Stimulated activated CD4-positive, alpha-beta T cell treated with anti-CD3 and anti-CD28 coated beads, Interleukin-15, amount 100 ng/mL, for 48 hours (primary cell): ENCODE data around the gene RFC4.
"Not testable (repeated sequence)": the region's sequence is repeated elsewhere in the genome, so short reads cannot be mapped to it uniquely, and the experiment has no call there.

ENCODE experiments used
- DNase-seq, 2 donors: peaks; one replicate each; pipeline ENCODE4 v3.0.0-alpha.2; 2020; ENCODE audit warnings: low read depth in 2 of 2

Gene RFC4

GRCh38 chr3:186825294-186825821 lies 19.1 kb upstream of the RFC4 start:
- DNase-seq: peak; percentile 41 to 49

- no peak for DNase-seq
Observed at GRCh38 chr3:186824430-186825139, 18.3 kb upstream of the RFC4 start.

GRCh38 chr3:186823386-186823785 lies 17.1 kb upstream of the RFC4 start:
- no peak for DNase-seq

GRCh38 chr3:186822388-186822759 lies 16.1 kb upstream of the RFC4 start:
- not testable (repeated sequence) for DNase-seq

GRCh38 chr3:186821429-186822387 lies 15.4 kb upstream of the RFC4 start:
- no peak for DNase-seq

GRCh38 chr3:186818956-186819355 lies 12.7 kb upstream of the RFC4 start:
- DNase-seq: no peak

- DNase-seq: no peak
Observed at GRCh38 chr3:186818516-186818915, 12.2 kb upstream of the RFC4 start.

- DNase-seq: no peak
Observed at GRCh38 chr3:186815435-186815834, 9.2 kb upstream of the RFC4 start.

GRCh38 chr3:186814100-186814499 lies 7.8 kb upstream of the RFC4 start:
- DNase-seq: no peak

- DNase-seq: not testable (repeated sequence)
Observed at GRCh38 chr3:186811313-186811712, 5.0 kb upstream of the RFC4 start.

- no peak for DNase-seq
Observed at GRCh38 chr3:186810336-186810996, 4.2 kb upstream of the RFC4 start.

GRCh38 chr3:186807231-186807630 lies 949 bp upstream of the RFC4 start:
- DNase-seq: no peak

- not testable (repeated sequence) for DNase-seq
Observed at GRCh38 chr3:186803447-186803846, 2.8 kb downstream of the RFC4 start.

GRCh38 chr3:186802701-186803100 lies 3.6 kb downstream of the RFC4 start:
- no peak for DNase-seq

- DNase-seq: no peak
Observed at GRCh38 chr3:186800285-186800684, 6.0 kb downstream of the RFC4 start.

GRCh38 chr3:186798239-186798874 lies 7.9 kb downstream of the RFC4 start:
- DNase-seq: no peak

GRCh38 chr3:186790261-186790981 lies 15.9 kb downstream of the RFC4 start:
- no peak for DNase-seq

- DNase-seq: no peak
Observed at GRCh38 chr3:186789554-186790260, 16.6 kb downstream of the RFC4 start.

GRCh38 chr3:186788482-186789370 lies 17.6 kb downstream of the RFC4 start:
- DNase-seq: no peak
